ENCODE data around the gene MYMK.

Gene MYMK

DNA sequence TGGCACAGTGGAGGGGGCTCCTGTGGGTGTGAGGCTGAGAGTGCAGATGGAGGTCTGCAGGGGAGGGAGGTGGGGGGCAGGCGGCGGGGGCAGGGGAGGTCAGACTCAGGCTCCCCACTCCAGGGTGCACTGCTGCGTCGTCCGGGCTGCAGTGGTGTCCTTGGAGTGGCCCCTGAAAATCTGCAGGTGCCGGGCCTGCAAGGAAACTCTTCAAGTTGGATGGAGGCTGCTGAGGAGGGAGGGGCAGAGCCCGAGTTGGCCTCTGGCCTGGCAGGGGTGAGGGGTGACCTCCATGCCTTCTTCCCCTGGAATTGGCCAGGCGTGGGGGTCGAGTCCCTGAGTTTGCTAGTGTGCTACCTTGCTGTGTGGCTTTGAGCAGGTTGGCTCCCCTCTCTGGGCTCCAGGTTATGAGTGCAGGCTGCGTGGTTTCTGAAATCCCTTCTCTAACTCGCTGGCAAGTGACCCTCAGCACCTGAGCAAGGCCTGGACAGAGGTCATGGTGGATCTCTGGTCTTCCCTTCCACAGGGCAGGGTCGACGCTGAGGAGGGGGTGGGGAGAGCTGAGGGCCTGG is 10.6 kb upstream of the MYMK start:
- no peak for DNase-seq (ENCODE audit: low read depth, low spot score)

GRCh38 chr9:133534346-133535291 is 9.9 kb upstream of the MYMK start, which contains the start of gene ADAMTSL2:
Gene ADAMTSL2, plus strand, starts transcription at chr9:133534704. Its CDS starts 2,009 bp downstream, at chr9:133536713.
- no peak for DNase-seq (ENCODE audit: low read depth, low spot score)

GRCh38 chr9:133533857-133534256 is 9.1 kb upstream of the MYMK start:
- no peak for DNase-seq (ENCODE audit: low read depth, low spot score)

DNA sequence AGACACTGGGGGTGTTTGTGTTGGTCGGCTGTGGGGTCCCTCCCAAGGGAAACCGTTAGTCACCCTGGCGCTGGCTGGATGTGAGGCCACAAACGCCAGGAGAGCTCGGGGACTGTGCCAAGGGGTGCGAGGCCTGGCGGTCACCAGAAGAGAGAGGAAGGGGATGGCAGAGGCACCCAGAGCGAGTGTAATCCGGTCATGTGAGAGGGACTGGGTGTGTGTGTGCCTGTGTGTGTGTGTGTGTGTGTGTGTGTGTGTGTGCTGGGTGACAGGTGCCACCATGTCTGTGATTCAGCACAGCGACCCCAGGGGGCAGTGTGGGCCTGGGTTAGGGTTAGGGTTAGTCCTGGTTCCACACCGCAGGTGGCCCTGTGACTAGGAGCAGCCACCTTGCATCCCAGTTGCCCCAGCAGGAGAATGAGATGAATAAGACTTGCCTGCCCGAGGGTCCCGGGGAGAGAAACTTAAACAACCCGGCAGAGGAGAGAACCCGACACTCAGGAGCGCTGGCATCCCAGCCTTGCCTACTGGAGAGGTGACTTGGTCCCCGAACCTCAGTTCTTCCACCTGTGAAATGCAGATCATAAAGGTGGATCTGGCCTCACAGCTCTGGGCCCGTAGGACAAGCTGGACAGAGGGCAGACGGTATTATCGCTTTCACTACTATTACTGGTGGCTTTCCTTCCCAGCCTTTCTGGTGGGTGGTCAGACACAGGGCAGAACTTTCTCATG is 8.3 kb upstream of the MYMK start:
- DNase-seq (ENCODE audit: low read depth, low spot score): no peak

DNA sequence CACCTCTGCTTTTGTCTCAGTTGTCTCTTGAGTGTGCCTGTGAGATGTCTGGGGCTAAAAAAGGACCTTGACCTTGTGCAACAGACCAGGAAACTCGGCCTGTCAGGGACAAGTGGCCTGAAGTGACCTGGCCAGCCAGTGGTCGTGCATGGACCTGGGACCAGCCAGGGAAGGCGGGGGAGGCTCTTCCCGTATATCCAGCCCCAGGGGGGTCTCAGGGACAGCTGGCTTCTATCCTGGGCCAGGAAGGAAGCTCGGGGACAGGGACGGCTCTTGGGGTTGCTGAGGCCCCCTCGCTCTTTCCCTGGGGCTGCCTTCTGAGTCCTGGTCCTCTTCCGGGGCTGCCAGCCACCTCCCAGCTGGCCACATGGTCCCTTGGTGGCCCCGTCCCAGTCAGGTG is 6.5 kb upstream of the MYMK start:
- DNase-seq (ENCODE audit: low read depth, low spot score): no peak

DNA sequence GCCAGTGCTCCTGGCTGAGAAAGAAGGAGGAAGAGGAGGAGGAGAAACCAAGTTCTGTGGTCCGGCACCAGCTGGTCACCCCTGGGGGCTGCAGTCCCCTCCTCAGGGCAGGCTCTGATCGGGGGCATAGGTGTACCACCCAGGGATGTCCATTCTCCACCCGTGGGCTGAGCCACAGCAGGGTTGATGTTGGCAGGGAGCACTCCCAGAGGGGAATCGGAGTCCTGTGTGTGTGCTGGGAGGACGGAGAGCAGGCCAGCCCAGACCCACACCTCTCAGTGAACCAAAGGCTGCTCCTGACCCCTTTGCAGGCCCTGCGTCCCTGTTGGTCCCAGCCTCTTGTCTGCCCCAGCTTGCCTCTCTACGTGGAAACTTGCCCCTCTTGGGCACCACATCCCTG is 5.1 kb upstream of the MYMK start:
- DNase-seq (ENCODE audit: low read depth, low spot score): no peak

GRCh38 chr9:133529457-133529856 is 4.7 kb upstream of the MYMK start:
- DNase-seq (ENCODE audit: low read depth, low spot score): no peak

DNA sequence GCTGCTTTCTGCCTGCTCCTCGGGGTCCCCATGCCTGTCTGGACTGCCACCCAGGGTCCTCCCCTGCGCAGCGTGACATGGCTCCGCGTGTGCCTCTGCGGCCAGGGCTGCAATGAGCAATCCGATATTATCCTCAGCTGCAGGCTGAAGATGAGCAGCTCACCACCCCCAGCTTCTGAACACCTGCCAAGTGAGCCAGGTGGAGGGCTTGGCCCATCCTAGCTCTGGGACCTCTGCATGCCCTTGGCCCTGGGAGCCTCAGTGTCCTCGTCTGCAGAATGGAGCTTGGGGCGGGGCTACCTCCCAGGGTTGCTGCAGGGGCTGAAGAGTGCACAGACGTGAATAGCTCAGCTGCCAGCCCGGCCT is 4.1 kb upstream of the MYMK start:
- no peak for DNase-seq (ENCODE audit: low read depth, low spot score)

- DNase-seq (ENCODE audit: low read depth, low spot score): no peak
These were observed 3.5 kb upstream of the MYMK start for GRCh38 chr9:133528001-133528875.

DNA sequence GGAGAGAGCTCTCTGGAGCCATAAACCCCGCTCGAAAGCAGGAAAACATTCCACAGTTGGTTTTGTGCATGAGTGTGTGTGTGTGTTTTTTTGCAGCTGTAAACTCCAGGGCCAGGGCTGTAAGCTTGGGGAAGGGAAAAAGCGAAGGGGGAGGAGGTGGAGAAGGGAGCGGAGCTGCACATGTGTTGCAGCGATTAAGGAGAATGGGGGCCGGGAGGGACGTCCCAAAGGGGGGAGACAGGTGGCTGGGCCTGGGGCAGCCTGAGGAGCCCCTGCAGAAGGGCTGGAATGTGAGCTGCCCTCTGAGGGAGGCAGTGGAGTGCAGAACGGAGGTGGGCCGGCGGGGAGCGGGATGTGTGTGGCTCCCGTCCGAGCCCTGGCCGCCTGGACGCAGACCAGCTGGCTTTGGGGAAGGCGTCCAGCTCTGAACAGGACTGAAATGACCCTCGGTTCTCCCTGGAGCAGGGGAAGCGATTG is 2.7 kb upstream of the MYMK start:
- no peak for DNase-seq (ENCODE audit: low read depth, low spot score)

- no peak for DNase-seq (ENCODE audit: low read depth, low spot score)
These were observed 2.1 kb upstream of the MYMK start for GRCh38 chr9:133526721-133527321.

DNA sequence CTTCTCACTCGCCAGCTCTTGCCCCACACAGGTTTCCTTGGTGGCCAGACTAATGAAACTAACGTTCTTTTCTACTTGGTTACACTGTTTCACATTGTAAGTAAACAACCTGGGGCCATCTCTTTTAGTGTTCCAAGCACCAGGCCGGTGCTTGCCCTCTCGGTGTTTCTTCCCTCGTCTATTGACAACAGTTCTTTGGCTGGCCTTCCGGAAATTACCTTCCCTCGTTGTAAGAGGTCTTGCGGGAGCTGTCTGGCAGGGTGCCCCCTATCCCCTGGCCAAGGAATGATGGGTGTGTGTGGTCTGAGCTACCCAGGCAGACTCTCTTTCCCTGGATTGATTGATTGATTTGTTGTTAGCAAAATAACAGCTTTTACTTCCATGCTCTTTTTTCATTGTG is 918 bp upstream of the MYMK start:
- no peak for DNase-seq (ENCODE audit: low read depth, low spot score)

DNA sequence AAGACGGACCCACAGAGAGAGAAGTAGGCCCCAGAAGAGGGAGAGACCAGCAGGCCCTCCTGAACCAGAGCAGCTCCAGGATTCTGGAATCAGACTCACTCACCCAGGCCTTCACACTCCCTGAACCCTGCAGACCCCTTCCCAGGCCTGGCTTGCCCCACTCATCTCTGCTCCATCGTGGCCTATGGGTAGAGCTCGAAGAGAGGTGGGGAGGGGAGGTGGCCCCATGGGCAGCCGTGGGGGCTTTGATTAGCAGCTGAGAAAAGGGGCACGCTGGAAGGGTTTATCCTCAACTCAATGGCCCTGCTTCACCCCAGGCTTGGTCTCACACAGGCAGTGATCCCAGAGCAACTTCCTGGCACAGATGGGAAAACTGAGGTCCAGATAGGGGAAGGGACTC is 613 bp downstream of the MYMK start:
- DNase-seq (ENCODE audit: low read depth, low spot score): no peak

DNA sequence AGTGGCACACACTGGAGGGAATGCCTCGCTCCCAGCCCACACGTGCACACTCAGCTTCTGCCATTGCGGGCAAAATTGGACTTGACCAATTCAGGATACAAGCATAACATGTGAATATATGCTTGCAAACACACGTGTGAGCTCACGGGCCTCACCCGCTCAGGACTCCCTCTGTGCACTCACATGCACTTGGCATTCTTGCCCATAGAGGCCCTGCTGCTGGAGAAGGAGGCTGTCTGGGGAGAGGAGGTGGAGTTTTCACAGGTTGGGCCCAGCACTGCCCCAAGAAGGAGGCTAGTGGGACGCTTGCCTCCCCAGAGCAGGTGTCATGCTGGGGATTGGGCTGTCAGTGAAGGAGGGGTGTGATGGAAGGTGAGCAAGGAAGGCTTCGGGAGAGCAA is 1.7 kb downstream of the MYMK start:
- DNase-seq (ENCODE audit: low read depth, low spot score): no peak

DNA sequence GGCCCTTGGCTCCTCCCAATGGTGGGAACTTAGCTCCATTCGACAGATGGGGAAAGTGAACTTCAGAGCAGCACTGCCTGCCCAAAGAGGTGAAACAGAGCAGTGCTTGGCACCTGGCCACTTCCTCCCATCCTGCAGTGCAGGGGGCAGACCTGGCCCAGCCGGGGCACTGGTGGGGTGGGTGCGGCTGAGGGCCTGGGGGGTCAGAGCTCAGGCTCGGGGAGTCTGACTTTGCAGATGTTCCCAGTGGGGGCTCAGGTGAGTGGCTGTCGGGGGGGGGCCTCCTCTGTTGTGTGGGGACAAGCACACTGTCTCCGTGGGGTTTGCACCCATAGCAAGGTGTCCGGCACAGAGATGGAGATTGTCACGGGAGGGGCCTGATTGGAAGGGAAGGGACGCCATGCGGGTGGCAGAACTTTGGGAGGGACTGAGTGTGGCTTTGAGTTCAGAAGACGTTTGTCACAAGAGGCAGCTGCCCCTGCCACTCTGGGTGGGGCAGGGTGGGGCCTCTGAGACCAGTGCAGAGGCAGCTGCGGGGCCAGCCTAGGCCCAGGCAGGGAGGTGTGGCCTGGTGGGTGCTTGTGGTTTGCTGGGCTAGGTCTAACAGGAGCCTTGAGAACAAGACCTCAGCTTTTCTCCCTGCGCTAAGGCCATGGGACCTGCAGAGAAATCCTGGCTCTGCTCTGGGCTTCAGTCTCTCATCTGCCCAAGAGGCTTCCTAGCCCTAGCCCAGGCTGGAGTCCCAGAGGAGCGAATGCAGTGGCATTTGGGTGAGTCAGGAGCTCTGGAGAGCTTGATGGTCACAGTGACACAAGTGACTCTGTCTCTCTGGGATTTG is 2.5 kb downstream of the MYMK start:
- no peak for DNase-seq (ENCODE audit: low read depth, low spot score)

DNA sequence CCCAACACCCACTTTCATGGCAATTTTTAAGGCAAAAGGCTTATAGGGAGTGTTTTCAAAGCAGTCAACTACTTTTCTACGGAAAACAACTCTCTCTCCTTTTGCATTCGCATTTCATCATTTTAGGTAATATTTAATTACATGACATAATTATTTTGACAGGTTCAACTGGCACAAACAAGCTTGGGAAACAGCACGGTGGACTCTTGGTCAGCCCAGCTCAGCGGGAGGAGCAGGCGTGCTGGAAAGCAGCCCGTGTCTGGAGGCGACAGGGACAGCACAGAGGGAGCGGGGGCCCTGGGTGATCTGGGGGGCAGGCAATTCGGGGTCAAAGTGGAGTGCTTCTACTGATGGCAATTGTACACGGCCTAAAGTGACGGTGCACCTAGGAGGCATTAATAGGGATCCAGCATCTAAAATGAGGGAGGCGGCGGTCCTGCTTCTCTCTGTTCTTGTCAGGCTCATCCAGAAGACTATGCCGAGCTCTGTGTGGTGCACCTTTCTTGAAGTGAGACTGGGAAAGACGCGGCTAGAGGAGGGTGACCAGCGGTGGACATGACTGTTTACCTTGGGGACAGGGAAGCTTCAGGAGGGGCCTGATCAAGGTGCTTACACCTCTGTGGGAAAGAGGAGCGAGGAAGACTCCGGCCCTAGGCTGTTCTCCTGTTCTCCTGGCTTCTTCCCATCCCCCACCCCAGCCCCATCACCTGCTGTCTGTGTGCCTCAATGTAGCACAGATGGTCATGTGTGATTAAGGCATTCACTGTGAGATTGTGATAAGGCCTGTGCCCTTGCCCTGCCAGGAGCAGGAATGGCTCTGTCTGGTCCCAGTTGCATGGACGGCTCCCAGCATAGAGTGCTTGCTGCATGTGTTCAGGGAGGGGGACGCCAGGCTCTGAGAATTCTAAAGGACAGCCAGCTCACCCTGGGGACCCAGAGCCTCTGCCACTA is 3.4 kb downstream of the MYMK start:
- DNase-seq (ENCODE audit: low read depth, low spot score): no peak

- DNase-seq (ENCODE audit: low read depth, low spot score): no peak
These were observed 4.5 kb downstream of the MYMK start for GRCh38 chr9:133520121-133520835.

- no peak for DNase-seq (ENCODE audit: low read depth, low spot score)
These were observed 5.1 kb downstream of the MYMK start for GRCh38 chr9:133519693-133520092.
